Upper lobe of left lung (tissue), 4 donors: ENCODE measurements around the gene TRIM9.

Source experiments
- CTCF ChIP-seq, 6 experiments: fragments of 450-650 bp in 4 of 6; fragments of 200-600 bp in 2 of 6; sonication (generic) in 2 of 6; IDR thresholded peaks; one replicate each; pipeline ENCODE4 v1.5.1; 2016 to 2019; ENCODE audit warnings: antibody characterized with exemption in 6 of 6
- POLR2A ChIP-seq, 4 donors: fragments of 450-650 bp; IDR thresholded peaks; one replicate each; pipeline ENCODE4 v1.5.1; 2016 to 2017; ENCODE audit warnings: antibody characterized with exemption in 4 of 4, mild to moderate bottlenecking in 2 of 4

- no peak for TF ChIP-seq CTCF (IDR thresholded peaks at IDR 0.05)
- no peak for TF ChIP-seq POLR2A (IDR thresholded peaks at IDR 0.05)
Observed at GRCh38 chr14:51071857-51072256, 23.0 kb downstream of the TRIM9 start.
